Myometrial cell (primary cell): ENCODE measurements around the gene PDHB. TPM values are rescaled to one million over a fixed set of nuclear protein-coding genes. Genes with fewer than 3 reads are reported as not detected.

Source experiments
- total RNA-seq: library from RNA; depleted of rRNA; stranded (reverse); fragments of >200 nt; gene quantifications from 2 replicates; pipeline ENCODE4 v1.2.3, GENCODE V29; 2015

The PDHB gene
- total RNA-seq: 104 and 118 TPM in 2 replicates

GRCh38 chr3:58433400-58434167 is at the start of gene PDHB:
TSS of gene PDHB (minus strand) at chr3:58433832. CDS start at chr3:58433809, 23 bp downstream.

Other genes starting within 250 kb of the PDHB start
- not detected in 2 replicates for gene DNASE1L3, start 222.9 kb downstream of the PDHB start, total RNA-seq
- gene ABHD6, start 196.0 kb downstream of the PDHB start, total RNA-seq: 8.0 and 8.6 TPM in 2 replicates
- 9.8 and 12.2 TPM in 2 replicates for gene RPP14, start 127.6 kb downstream of the PDHB start, total RNA-seq
- 3.9 and 6.3 TPM in 2 replicates for gene HTD2, start 127.3 kb downstream of the PDHB start, total RNA-seq
- 62.8 and 67.9 TPM in 2 replicates for gene PXK, start 100.9 kb downstream of the PDHB start, total RNA-seq
- 3.5 and 3.7 TPM in 2 replicates for gene KCTD6, start 58.3 kb upstream of the PDHB start, total RNA-seq
- gene ACOX2, start 103.4 kb upstream of the PDHB start, total RNA-seq: 5.0 and 8.9 TPM in 2 replicates
- gene FAM107A, start 143.6 kb upstream of the PDHB start, total RNA-seq: under 0.01 TPM in 1 of 2 replicates, not detected in the other
- gene FAM3D, start 232.9 kb upstream of the PDHB start, total RNA-seq: not detected in 2 replicates